Activated naive CD4-positive, alpha-beta T cell treated with Interleukin-2 at 50 U/mL for 16 hours (primary cell): ENCODE measurements around the gene AGK.
A peak's percentile ranks its signal among the peaks of the same experiment; 100 is the strongest.

ENCODE experiments used
- DNase-seq: peaks from one replicate; pipeline ENCODE4 v3.0.0-alpha.2; 2020

AGK gene

GRCh38 chr7:141551094-141551781 is at the start of gene AGK:
Gene AGK (plus strand): TSS chr7:141551410. CDS start chr7:141555467, 4,057 bp downstream.
- peak; percentile 80 for DNase-seq

GRCh38 chr7:141501451-141501850 is 49.8 kb upstream of the AGK start:
- DNase-seq, result no peak

- DNase-seq, result no peak
Measured at GRCh38 chr7:141511316-141511675, 39.9 kb upstream of the AGK start.

GRCh38 chr7:141511676-141512396 is 39.4 kb upstream of the AGK start:
- DNase-seq, result peak; percentile 5

GRCh38 chr7:141512597-141512996 is 38.6 kb upstream of the AGK start:
- DNase-seq, result no peak

GRCh38 chr7:141513720-141514119 is 37.5 kb upstream of the AGK start:
- DNase-seq, result no peak

- no peak for DNase-seq
Measured at GRCh38 chr7:141515941-141516340, 35.3 kb upstream of the AGK start.

GRCh38 chr7:141519623-141520022 is 31.6 kb upstream of the AGK start:
- DNase-seq, result no peak

- DNase-seq, result no peak
Measured at GRCh38 chr7:141522657-141523342, 28.4 kb upstream of the AGK start.

- no peak for DNase-seq
Measured at GRCh38 chr7:141525973-141526514, 25.2 kb upstream of the AGK start.

- no peak for DNase-seq
Measured at GRCh38 chr7:141527076-141527475, 24.1 kb upstream of the AGK start.

- DNase-seq, result no peak
Measured at GRCh38 chr7:141528399-141528798, 22.8 kb upstream of the AGK start.

GRCh38 chr7:141533149-141533949 is 17.9 kb upstream of the AGK start:
- DNase-seq, result peak; percentile 63

GRCh38 chr7:141534757-141535737 is 16.2 kb upstream of the AGK start:
- DNase-seq, result no peak

GRCh38 chr7:141537906-141538305 is 13.3 kb upstream of the AGK start:
- no peak for DNase-seq

GRCh38 chr7:141541375-141541774 is 9.8 kb upstream of the AGK start:
- DNase-seq, result no peak

GRCh38 chr7:141544831-141545230 is 6.4 kb upstream of the AGK start:
- DNase-seq, result no peak

- DNase-seq, result no peak
Measured at GRCh38 chr7:141549582-141549981, 1.6 kb upstream of the AGK start.

- DNase-seq, result peak; percentile 7
Measured at GRCh38 chr7:141550386-141551093, 670 bp upstream of the AGK start.

- no peak for DNase-seq
Measured at GRCh38 chr7:141551782-141552181, 572 bp downstream of the AGK start.

GRCh38 chr7:141557360-141557759 is 6.2 kb downstream of the AGK start:
- DNase-seq, result no peak
